GM04503 (cell line): ENCODE results near the gene FAM13A.
"Not testable (repeated sequence)": the region's sequence is repeated elsewhere in the genome, so short reads cannot be mapped to it uniquely, and the experiment has no call there.

Experiments
- DNase-seq: peaks from one replicate; pipeline ENCODE4 v3.0.0-alpha.2; 2012; ENCODE audit warnings: low read depth

The FAM13A gene

DNA sequence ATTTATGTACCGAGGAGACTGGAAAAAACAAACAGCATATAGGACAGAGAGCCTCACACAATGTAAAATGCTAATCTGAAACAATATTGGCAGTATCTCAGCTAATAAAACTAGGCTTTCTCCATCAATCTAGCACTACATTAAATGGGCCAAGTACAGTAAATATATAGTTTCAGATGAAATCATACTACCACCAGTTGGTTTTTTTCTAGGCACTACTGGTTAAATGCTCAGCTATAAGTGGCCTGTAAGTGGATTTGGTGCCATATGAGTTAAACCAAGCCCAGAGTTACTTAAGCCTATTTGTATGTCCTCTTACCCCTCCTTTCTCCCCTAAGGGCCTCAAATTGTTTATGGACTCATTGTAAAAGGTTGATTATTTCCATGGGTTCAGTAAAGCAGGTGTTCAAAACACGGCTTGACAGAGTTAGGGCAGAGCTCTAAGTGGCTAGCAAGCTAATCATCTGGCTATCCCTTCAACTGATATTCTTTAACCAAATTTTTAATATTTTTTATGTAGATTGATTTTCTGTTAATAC is 57.5 kb downstream of the FAM13A start:
- DNase-seq = no peak

DNA sequence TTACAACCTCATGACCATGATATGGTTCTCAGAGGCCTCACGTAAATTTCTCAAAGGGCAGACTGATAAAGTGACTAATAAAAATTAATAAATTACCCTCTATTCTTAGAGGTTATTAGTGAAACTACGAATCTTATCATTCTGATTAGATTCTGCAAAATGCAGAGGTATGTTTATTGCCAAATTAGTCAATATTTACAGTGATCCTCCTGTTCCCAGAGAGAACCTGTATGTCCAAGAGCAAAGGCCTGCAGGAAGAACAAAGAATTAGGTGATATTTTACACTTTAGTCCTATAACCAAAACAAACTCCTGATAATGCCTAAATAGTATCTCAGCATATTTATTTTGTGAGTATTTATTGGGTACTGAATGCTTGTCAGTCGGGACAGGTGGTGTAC is 58.1 kb downstream of the FAM13A start:
- no peak for DNase-seq

DNA sequence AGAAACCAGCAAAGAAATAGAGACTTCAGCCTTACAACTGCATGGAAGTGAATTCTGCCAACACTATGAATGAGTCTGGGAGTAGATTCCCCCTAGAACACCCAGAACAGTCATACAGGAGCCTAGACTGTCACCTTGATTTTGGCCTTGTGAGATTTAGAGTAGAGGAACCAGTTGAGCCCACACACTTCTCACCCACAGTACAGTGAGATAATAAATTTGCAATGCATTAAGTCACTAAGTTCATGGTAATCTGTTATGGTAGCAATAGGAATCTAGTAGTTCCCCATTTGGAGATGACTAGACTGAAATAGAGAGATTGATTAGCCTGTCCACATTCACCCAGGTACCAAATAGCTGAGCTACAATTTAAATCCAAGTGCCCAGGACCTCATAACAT is 59.0 kb downstream of the FAM13A start:
- no peak for DNase-seq

DNA sequence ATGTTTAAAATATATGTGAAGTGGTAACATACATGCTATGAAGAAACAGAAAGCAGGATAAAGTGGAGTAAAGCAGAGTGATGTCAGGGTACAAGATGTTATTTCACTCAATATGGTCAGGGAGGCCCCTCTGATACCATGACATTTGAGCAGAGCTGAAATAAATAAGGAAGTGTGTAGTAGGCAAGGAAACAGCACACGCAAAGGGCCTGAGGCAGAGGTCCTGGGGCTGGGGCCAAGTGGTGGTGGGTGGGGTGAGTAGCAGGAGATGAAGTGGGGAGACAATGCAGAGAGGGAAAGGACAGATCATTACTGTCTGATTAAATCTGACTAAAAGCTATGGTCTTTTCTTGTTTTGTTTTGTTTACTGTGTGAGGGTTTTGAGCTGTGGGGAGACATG is 61.1 kb downstream of the FAM13A start:
- DNase-seq = no peak

DNA sequence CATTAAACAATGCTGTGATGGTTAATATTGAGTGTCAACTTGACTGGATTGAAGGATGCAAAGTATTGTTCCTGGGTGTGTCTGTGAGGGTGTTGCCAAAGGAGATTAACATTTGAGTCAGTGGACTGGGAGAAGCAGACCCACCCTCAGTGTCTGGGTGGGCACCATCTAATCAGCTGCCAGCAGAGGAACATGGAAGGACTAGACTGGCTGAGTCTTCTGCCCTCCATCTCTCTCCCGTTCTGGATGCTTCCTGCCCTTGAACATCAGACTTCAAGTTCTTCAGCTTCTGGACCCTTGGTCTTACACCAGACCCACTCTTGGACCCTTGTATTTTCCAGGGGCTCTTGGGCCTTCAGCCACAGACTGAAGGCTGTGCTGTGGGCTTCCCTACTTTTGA is 61.7 kb downstream of the FAM13A start:
- DNase-seq = not testable (repeated sequence)

DNA sequence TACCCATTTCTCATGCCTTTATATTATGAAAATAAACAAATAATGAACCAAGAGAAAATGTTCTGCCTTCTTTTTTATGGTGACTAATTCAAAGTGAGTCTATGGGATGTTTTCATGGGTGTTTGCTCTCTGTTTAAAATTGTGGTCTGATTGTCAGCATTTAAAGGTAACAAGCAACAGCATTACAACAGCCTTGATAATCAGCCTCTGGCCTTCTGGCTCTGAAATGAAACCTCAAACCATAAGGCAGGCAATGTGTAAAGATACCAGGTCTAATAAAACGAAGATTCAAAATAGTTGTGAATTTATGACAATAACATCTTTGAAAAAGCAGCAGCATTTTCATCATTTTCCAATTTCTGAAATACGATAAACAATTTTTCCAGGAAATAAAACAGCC is 63.7 kb downstream of the FAM13A start:
- no peak for DNase-seq

DNA sequence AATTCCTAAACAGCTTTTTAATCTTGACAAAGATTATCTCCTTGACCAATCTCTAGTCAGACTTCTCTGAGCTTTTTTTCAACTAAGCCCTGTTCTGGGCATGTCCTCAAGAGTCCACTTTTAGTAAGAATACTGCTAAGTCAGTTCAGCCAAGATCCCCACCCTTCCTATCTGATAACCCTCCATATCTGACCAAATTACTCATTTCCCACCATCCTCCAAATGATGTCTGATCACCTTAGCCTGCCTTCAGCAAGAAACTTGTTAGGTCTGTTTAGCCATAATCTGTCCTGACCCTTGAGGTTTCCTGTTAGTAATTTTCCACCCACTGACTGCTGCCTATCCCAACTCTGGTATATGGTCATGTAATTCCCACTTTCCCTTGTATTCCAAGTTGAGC is 65.2 kb downstream of the FAM13A start:
- DNase-seq = no peak

DNA sequence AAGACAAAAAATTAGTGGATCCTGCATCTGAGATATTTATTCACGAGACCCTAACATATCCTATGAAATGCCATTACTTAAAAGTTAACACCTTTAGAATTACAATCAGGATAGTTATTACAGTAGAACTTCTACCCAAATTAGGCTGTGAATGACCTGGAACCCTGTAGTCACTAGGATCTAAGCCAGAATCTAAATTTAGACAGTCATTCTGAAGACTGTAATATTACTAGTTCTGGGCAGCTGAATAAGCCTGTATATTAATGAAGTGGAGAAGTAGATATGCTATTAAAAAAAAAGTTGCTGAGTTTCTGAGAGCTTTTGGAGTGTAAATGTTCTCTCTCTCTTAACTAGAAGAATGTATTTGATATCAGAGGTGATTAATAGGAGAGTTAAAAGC is 67.0 kb downstream of the FAM13A start:
- peak; percentile 8 for DNase-seq

DNA sequence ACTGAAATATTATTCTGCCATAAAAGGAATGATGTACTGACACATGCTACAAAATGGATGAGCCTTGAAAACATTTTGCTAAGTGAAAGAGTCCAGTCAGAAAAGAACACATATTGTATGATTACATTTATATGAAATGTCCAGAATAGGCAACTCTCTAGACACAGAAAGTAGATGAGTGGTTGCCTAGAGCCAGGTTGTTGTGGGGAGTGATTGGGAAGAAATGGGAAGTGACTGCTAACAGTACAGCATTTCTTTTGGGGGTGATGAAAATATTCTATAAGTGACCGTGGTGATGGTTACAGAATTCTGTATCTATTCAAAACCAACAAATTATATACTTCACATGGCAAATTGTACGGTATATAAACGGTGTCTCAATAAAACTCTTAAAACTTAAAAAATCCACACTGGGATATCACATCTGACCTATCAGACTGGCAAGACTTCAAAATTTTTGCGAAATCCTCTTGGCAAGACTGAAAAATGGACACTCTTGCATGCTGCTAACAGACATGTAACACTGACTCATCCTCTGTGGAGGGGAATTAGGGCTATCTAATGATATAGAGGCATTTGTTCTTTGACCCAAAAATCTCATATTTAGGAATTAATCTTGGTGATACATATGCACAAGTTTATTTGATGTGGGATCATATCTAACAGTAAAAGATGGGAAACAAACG is 71.8 kb downstream of the FAM13A start:
- DNase-seq = peak; percentile 71

DNA sequence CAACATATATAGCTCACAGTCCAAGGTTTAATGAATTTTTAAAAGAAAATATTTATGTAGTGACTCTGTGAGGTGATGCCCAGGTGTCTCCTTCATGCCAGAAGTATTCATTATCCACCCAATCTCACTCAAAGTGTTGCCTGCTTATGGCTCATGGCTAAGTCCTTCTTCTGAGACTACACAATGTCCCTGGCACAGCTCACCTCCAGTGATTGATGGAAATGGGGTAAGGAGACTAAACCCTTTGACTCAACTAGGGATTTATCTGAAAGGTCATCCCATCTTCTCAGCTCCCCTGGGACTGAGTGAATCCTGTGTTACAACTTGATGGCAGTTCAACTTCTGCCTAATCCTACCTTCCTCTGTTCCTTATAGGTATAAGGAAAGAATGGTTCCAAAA is 74.2 kb downstream of the FAM13A start:
- no peak for DNase-seq

DNA sequence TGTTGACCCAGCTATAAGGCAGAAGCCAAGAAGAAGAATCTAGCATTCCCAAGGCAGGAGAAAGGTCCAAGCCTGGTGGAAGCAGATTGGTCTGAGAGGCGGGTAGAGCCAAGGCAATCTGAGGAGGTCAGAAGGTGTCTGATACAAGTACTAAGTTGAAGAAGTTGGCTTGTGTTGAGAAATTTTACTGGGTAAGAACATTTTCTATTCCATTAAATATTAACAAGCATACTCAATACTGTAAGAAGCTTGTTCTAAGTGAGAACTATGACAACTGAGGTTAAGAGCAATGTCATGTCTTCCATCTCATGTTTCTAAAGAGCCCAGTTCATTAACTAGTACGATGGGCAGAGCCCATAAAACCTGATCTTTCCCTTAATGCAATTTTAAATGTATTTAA is 75.0 kb downstream of the FAM13A start:
- no peak for DNase-seq

DNA sequence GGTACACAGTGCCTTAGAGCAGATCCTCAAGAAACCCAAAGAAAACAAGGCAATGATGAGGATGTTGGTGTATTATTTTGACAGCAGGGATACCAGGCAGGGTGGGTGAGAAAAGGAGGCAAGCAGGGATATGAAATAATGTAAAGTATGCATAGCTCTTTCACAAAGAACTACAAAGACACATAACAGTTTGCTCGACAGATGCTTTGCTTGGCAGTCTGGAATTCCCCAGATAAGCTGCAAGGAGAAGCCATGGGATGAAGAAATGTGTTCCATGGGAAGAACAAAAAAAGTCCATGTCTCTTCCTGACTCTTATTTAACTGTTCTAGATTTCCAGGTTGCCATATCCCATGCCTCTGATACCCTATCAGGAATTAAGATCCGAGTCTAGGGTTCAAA is 75.4 kb downstream of the FAM13A start:
- no peak for DNase-seq

DNA sequence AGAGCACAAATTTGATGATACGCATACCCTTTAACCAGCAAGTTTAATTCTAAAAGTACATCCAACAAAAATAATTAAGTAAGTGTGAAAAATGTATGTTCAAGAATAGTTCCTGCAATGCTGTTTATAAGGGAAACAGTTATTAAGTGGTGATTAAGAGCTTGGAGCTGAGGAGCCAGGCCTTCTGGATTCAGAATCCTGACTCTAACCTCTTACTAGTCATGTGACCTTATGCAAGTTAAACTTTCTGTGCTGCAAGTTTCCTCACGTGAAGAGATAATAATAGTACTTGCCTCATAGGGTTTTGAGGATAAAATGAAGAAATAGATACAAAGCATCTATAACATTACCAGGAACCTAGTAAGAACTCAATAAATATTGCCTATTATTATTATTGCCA is 77.7 kb downstream of the FAM13A start:
- DNase-seq = no peak

DNA sequence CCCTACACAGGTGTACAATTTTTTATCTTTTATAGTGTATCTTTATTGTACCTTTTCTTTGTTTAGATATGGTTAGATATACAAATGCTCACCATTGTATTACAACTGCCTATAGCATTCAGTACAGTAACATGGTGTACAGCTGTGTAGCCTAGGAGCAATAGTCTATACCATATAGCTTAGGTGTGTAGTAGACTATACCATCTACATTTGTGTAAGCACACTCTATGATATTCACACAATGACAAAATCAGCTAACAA is 80.3 kb downstream of the FAM13A start:
- DNase-seq = no peak

DNA sequence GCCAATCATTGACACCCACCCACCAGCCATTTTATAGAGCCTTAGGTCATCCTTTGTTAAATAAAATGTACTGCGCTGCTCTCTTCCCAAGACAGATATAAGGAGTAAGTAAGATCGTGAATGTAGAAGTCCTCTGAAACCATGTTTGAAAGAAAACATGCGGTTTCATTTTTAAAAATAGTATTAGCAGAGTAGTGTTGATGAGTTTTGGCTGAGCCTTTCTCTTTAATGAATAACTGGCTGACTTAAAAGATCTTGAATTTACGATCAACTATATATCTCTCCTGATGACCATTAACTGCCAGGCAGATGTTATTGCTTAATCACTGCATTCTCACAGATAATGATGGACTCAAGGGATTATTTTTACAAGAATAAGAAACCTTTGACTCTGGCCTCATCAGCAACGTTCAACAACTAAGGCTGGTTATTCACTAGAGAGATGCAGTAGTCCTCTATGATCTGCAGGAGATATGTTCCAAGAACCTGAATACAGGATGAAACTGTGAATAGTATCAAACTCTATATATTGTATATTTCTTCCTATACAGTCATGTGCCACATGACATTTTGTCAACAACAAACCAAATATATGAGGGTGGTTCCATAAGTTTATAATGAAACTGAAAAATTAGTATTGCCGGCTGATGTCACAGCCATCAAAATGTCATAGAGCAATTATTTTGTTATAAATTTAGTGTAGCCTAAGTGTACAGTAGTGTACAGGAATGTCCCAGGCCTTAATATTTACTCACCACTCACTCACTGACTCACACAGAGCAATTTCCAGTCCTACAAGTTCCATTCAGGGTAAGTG is 80.8 kb downstream of the FAM13A start:
- DNase-seq = no peak

DNA sequence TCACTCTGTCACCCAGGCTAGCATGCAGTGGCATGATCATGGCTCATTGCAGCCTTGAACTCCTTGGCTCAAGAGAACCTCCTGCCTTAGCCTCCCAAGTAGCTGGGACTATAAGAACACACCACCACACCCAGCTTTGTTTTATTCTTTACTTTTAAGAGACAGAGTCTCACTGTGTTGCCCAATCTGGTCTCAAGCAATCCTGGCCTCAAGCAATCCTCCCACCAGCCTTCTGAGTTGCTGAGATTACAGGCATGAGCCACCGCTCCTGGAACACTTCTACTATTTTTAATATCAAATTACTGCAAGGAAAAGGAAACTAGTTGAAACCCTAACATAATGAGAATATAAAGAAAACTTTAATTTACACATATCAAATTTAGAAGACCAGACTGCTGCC is 85.4 kb downstream of the FAM13A start:
- no peak for DNase-seq

DNA sequence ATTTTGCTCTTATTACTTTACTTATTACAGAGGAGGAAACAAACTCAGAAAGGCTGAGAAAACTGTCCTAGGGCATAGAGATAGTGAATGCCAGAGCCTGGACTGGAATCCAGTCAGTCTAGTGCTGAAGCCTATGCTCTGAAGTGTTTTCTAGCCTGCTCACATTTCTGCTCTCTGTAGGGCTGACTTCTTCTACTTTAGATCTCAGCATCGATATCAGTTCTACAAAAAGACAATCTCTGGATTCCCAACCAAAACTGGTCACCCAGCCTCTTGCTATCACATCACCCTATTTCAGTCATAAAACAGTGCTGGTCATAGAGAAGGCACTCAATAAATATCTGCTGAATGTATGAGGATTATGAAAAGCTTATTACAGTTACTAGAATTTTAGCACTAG is 87.2 kb downstream of the FAM13A start:
- DNase-seq = no peak

DNA sequence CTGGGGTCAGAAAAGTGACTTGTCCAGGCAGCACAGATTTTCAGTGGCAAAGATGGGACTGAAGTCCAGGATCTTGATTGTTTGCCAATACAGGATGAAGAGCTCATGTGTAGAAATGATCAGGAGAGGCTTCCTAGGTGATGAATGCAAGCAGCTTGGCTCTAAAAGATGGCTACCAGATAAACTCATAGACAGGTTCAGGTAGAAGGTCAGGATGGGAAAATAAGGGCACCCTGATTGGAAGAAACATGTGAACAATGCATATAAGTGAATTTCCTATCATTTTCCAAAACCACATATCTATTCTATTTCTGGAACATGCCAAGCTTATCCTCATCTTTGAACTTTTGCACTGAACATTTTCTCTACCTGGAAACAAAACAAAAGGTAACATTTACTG is 87.7 kb downstream of the FAM13A start:
- no peak for DNase-seq

DNA sequence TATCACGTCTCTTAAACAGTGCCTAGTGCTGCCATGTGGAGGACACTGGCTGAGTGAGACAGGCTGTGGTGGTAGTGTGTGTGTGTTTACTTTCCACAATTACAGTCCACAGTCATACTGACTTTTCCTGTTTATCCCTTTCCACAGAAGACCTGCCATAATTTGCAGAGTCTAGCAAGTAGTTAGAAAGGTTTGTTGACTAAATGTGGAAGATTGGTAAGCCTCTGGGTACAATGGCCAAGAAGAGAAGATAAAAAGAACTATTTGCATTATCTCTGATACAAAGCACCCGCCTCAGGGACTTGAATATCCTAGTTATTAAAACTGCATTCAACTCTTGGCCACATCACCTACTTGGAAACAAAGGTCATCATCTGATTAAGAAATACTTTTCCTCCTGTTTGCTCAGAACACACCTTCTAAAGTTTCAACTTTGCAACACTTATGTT is 89.1 kb downstream of the FAM13A start:
- no peak for DNase-seq

DNA sequence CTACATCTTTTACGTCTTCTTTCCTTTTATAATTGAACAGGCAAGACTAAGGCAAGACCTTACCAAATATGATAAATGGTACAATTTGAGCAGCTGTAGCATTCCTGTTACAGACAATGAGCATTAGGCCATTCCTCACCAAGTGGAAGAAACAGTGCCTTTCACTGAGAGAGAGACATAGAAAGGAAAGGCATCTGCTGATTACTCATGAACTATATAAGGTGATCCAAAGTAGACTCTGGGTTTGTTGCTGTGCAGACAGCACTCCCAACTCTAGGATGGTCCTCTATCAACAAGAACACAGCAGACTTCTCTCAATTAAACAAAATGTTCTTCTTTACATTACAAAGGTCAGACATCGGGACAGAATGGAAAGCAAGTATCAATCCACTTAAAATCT is 91.9 kb downstream of the FAM13A start:
- DNase-seq = no peak

DNA sequence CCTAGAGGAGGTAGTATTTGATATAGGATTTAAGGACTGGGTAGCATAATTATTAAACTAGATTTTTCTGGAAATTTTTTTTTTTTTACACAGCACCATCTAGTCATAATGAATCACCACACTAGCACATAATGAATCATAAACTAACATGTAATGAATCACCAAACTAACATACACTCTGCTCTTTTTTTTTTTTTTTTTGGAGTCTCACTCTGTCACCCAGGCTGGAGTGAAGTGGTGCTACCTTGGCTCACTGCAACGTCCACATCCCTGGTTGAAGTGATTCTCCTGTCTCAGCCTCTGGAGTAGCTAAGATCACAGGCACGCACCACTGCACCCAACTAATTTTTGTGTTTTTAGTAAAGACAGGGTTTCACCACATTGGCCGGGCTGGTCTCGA is 92.5 kb downstream of the FAM13A start:
- peak; percentile 10 for DNase-seq

DNA sequence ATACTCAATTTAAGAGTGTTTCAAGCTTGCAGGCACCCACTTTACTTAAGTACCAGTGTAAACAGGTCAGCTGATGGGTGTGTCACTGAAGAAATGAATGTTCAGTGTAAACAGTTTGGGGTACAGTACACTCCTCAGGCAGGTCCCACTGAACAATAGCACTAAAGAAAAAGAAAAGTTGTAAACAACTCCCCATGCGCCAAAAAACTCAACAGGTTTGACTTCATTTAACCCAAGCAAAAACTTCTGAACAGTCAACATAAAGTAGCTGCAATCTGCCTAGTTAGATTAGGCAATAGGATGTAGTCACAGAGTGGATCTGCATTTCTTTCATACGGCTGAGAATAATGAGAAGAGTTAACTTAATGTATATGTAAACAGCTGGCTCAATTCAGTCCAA is 93.2 kb downstream of the FAM13A start:
- DNase-seq = no peak

DNA sequence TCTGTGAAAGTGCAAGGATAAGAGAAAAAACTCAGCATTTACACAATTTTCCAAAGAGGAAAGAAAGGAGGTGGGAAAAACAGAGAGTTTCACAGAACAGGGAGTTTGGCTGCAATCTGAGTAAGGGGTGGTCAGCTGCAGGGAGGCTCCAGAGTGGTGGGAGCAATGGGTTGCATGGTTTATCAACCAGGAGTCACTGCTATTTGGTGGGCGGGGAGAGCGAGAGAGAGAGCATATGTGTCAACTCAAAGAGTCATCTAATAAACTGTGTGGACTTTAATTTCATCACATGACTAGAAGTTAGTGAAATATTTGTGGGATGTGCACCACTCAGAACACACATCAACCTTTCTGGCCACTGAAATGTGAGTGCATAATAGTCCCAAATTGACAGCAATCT is 94.6 kb downstream of the FAM13A start:
- DNase-seq = no peak

DNA sequence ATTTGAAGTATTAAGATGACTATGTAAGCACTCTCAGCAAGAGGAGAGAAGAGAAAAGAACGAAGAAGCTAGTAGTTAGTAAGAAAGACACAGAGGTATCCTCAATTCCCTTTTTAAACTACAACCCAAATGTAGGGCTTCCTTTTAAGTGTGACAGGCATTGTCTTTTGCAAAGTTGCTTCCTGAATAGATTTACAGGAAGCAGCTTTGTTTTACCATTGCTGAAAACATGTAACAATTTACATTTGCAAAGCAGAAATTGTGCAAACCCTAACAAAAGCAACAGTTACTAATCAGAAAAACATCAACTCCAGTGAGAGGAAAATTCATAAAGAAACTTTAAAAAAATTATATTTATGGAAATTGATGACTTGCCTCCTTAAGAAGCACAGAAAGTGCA is 96.4 kb downstream of the FAM13A start:
- DNase-seq = no peak
